Astrocyte (in vitro differentiated cells and primary cell): Measurements from ENCODE around the gene MARK2.

Source experiments
- EZH2 ChIP-seq: IDR thresholded peaks from 2 replicates; pipeline ENCODE4 v1.6.1; 2012; ENCODE audit warnings: mild to moderate bottlenecking, low read length, inconsistent platforms; ENCODE audit not compliant: insufficient read depth
- TF ChIP-seq, protein P1 (sequence below): IDR thresholded peaks from 2 replicates; pipeline ENCODE4 v1.5.1; 2011; ENCODE audit warnings: low read depth, mild to moderate bottlenecking, inconsistent platforms, low read length, moderate library complexity; ENCODE audit not compliant: insufficient read depth

DNA sequence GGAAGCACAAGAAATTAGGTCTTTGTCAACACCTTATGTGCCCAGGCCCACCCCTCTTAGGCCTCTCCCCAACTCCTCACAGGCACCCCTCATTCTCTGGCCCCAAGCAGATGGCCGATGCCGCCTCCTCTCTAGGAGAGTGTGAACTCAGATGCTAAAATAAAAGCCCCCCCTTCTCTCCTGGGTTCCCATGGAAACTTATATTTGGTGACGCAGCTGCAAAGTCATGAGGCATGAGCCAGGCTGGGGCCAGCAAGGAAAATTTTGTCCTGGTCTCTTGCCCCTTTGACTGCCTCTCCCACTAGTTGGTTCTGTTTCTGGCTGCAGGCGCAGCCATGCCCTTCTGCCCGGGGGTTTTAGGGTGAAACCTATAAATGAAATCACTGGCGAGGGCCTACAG lies 66.3 kb downstream of the MARK2 start:
- TF ChIP-seq, protein P1, sequence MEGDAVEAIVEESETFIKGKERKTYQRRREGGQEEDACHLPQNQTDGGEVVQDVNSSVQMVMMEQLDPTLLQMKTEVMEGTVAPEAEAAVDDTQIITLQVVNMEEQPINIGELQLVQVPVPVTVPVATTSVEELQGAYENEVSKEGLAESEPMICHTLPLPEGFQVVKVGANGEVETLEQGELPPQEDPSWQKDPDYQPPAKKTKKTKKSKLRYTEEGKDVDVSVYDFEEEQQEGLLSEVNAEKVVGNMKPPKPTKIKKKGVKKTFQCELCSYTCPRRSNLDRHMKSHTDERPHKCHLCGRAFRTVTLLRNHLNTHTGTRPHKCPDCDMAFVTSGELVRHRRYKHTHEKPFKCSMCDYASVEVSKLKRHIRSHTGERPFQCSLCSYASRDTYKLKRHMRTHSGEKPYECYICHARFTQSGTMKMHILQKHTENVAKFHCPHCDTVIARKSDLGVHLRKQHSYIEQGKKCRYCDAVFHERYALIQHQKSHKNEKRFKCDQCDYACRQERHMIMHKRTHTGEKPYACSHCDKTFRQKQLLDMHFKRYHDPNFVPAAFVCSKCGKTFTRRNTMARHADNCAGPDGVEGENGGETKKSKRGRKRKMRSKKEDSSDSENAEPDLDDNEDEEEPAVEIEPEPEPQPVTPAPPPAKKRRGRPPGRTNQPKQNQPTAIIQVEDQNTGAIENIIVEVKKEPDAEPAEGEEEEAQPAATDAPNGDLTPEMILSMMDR: no peak
- TF ChIP-seq EZH2: no peak
